ENCODE measurements around the gene LETMD1. TPM values are rescaled to one million over a fixed set of nuclear protein-coding genes. Genes with fewer than 3 reads are reported as not detected.

The LETMD1 gene, protein sequence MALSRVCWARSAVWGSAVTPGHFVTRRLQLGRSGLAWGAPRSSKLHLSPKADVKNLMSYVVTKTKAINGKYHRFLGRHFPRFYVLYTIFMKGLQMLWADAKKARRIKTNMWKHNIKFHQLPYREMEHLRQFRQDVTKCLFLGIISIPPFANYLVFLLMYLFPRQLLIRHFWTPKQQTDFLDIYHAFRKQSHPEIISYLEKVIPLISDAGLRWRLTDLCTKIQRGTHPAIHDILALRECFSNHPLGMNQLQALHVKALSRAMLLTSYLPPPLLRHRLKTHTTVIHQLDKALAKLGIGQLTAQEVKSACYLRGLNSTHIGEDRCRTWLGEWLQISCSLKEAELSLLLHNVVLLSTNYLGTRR
- total RNA-seq: 71.8 to 77.0 TPM (median 74.4 TPM) in 3 replicates

DNA sequence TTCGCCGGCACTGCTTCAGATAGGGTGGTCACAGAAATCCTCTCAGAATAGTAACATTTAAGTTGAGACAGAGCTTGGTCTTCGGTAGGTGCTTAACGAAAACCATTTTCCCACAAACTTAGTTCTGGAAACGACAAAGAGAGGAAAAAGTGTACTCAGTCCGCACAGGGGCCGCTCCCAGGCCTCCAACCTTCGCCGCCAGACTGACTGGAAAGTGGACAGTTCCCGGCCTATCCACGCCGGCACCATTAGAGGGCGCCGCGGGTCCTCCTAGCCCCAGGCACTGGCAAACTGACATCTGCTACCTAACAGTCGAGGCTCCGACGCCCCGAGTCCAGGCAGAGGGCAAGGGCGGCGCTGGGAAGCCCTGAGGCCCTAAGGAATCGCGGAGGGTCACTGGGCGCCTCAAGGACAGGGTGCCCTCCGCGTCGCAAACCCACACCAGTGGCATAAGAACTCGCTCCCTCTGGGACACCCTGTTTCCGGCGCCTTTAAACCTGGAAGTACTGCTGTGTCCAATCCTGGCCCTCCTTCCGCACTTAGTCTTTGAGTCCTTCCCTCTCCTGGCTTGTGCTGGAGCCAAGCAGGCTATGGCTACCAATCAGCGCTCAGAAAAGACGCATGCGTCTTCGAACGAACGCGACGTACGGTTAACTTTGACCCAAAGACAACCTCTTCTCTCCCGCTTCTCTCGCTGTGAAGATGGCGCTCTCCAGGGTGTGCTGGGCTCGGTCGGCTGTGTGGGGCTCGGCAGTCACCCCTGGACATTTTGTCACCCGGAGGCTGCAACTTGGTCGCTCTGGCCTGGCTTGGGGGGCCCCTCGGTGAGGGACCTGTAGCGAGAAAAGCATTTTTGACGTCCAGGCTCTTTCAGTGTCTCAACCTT, at the start of gene LETMD1:
TSS of gene LETMD1 (plus strand) at position 673 of the 886 bp plus-strand sequence. CDS start at position 703, 30 bp downstream.
- TF ChIP-seq, protein P1, sequence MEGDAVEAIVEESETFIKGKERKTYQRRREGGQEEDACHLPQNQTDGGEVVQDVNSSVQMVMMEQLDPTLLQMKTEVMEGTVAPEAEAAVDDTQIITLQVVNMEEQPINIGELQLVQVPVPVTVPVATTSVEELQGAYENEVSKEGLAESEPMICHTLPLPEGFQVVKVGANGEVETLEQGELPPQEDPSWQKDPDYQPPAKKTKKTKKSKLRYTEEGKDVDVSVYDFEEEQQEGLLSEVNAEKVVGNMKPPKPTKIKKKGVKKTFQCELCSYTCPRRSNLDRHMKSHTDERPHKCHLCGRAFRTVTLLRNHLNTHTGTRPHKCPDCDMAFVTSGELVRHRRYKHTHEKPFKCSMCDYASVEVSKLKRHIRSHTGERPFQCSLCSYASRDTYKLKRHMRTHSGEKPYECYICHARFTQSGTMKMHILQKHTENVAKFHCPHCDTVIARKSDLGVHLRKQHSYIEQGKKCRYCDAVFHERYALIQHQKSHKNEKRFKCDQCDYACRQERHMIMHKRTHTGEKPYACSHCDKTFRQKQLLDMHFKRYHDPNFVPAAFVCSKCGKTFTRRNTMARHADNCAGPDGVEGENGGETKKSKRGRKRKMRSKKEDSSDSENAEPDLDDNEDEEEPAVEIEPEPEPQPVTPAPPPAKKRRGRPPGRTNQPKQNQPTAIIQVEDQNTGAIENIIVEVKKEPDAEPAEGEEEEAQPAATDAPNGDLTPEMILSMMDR (IDR thresholded peaks at IDR 0.05; ENCODE audit: unreplicated experiment): peak; percentile 73
- Mint-ChIP-seq H3K4me3 (peak within 1 kb of the TSS; percentile 93), H3K27me3 (ENCODE audit: low read depth) (no peaks in the 10 kb centered on the region), H3K36me3 (peaks cover 7% of the 10 kb centered on the region), H3K27ac (peak within 1 kb of the TSS; percentile 95), H3K4me1 (peaks cover 15% of the 10 kb centered on the region), H3K9me3 (no peaks in the 10 kb centered on the region)
- peak; percentile 82 to 92 for DNase-seq (ENCODE audit: low spot score in 2 of 2, unreplicated experiment in 2 of 2)

DNA sequence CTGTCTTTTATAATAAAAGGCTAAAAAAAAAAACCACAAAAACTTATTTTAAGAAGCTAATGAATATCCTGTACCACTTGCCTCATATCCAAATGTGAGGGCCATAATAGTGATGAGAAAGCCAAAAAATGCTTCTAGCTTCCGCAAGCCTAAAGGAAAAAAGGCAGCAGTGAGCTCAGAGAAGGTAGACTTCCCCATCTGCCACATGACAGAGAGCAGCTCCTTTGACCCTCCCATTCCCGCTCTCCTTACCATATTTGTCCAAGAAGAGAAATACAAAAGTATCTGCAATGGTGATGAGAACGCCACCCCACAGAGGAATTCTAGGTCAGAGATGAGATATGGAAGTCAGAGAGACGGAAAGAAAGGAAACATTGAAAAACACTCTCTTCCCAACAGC, 49.0 kb upstream of the LETMD1 start:
- TF ChIP-seq, protein P1 (IDR thresholded peaks at IDR 0.05; ENCODE audit: unreplicated experiment): no peak
- H3K27ac Mint-ChIP-seq: no peak overlapping the region

DNA sequence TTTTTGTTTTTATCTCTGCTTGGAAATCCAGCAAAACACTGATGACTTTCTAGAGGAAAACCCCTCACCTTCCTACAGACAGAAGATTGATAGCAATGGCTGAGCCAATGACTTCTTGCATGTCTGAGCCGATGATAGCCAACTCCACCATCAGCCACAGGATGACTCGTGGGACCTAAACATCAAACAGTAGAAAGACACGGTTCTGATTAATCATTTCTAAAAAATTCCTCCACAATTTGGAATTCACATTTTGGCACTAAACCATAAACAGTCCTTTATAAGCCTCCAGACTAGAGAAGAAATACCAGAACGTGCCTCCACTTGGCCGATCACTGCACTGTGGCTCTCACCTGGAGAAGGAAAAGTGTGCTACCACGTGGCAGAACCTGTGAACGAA, 47.9 kb upstream of the LETMD1 start:
- no peaks in the 10 kb centered on the region for H3K9me3 Mint-ChIP-seq
- H3K27ac Mint-ChIP-seq: no peak overlapping the region
- peaks cover 45% of the 10 kb centered on the region for H3K36me3 Mint-ChIP-seq
- H3K4me3 Mint-ChIP-seq: no peak overlapping the region
- TF ChIP-seq, protein P1 (IDR thresholded peaks at IDR 0.05; ENCODE audit: unreplicated experiment): no peak
- H3K27me3 Mint-ChIP-seq (ENCODE audit: low read depth): no peaks in the 10 kb centered on the region
- peaks cover 15% of the 10 kb centered on the region for H3K4me1 Mint-ChIP-seq
- no peak for DNase-seq (ENCODE audit: low spot score in 2 of 2, unreplicated experiment in 2 of 2)

More for the DNA sequence above, 49.0 kb upstream of the LETMD1 start:
- no peak overlapping the region for H3K4me3 Mint-ChIP-seq
- DNase-seq (ENCODE audit: low spot score in 2 of 2, unreplicated experiment in 2 of 2): no peak
- peaks cover 4% of the 10 kb centered on the region for H3K4me1 Mint-ChIP-seq
- H3K9me3 Mint-ChIP-seq: no peaks in the 10 kb centered on the region
- H3K27me3 Mint-ChIP-seq (ENCODE audit: low read depth): no peaks in the 10 kb centered on the region
- H3K36me3 Mint-ChIP-seq: peaks cover 46% of the 10 kb centered on the region

DNA sequence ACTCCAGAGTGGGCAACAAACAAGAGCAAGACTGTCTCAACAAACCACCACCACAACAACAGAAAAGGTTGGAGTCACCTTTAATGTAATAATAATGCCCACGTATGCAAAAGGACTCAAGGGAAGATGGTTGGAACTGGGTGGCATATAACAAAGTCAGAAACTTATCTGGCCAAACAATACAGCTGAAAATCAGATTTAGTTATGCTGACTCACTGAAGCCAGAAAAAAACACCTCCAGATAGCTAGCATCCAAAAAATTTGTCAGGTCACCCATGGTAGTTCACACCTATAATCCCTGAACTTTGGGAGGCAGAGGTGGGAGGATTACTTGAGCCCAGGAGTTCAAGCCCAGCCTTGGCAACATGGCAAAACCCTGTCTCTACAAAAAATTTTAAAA, 46.3 kb upstream of the LETMD1 start:
- Mint-ChIP-seq H3K27me3 (ENCODE audit: low read depth) (no peaks in the 10 kb centered on the region), H3K4me1 (peaks cover 28% of the 10 kb centered on the region), H3K27ac (no peak overlapping the region), H3K9me3 (no peaks in the 10 kb centered on the region), H3K4me3 (no peak overlapping the region), H3K36me3 (peaks cover 35% of the 10 kb centered on the region)
- TF ChIP-seq, protein P1 (IDR thresholded peaks at IDR 0.05; ENCODE audit: unreplicated experiment): no peak
- DNase-seq (ENCODE audit: low spot score in 2 of 2, unreplicated experiment in 2 of 2): no peak

DNA sequence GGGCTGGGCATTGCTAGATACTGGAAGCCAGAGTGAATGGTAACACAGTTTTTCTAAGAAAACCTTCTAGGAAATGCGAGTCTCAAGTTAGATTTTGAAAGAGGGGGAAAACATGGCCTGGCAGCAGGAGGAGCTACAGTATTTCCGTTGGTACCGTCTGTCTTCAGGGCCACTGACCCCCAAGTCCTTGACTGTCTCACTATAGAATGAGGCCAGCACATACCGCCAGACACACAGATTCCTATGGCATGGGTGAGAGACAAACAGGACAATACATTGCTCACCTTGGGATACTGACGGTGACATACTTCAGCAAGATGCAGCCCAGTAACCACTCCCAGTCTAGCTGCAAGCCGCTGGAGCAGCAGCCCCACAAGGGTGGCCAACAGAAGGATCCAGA, 43.6 kb upstream of the LETMD1 start:
- peaks cover 40% of the 10 kb centered on the region for H3K36me3 Mint-ChIP-seq

More for the DNA sequence above, 43.6 kb upstream of the LETMD1 start:
- H3K9me3 Mint-ChIP-seq: no peaks in the 10 kb centered on the region
- H3K4me3 Mint-ChIP-seq: no peak overlapping the region
- TF ChIP-seq, protein P1 (IDR thresholded peaks at IDR 0.05; ENCODE audit: unreplicated experiment): no peak
- DNase-seq (ENCODE audit: low spot score in 2 of 2, unreplicated experiment in 2 of 2): no peak
- H3K27me3 Mint-ChIP-seq (ENCODE audit: low read depth): no peaks in the 10 kb centered on the region
- peak overlapping the region; percentile 97 for H3K27ac Mint-ChIP-seq
- peaks cover 34% of the 10 kb centered on the region for H3K4me1 Mint-ChIP-seq
